ENCODE data around the gene JAKMIP1.

The JAKMIP1 gene

GRCh38 chr4:6155996-6156750 is 44.2 kb downstream of the JAKMIP1 start:
- no peaks in the 10 kb centered on the region for H3K36me3 ChIP-seq (ENCODE audit: insufficient read depth, low read length)
- H3K9ac ChIP-seq (ENCODE audit: low read depth, low read length, poor library complexity, severe bottlenecking), result no peak overlapping the region
- TF ChIP-seq EZH2phosphoT487 (IDR thresholded peaks at IDR 0.05; ENCODE audit: borderline replicate concordance) (no peak), CTCF (conservative IDR thresholded peaks at IDR 0.05; ENCODE audit: low read length) (no peak)
- no peaks in the 10 kb centered on the region for H3K4me1 ChIP-seq (ENCODE audit: insufficient read depth, low read length, poor library complexity, severe bottlenecking)
- H3K79me2 ChIP-seq (ENCODE audit: insufficient read depth, low read length), result no peaks in the 10 kb centered on the region
- no peaks in the 10 kb centered on the region for H3K9me3 ChIP-seq (ENCODE audit: insufficient read depth, low read depth, low read length)
- H3K9me2 ChIP-seq (replicated peaks; ENCODE audit: low read depth, low read length), result no peaks in the 10 kb centered on the region
- no peak overlapping the region for H3K4me3 ChIP-seq (ENCODE audit: low read length, poor library complexity, severe bottlenecking)
- no peaks in the 10 kb centered on the region for H3F3A ChIP-seq (ENCODE audit: low read depth)
- H4K20me1 ChIP-seq (ENCODE audit: insufficient read depth, low read length, poor library complexity, severe bottlenecking), result no peaks in the 10 kb centered on the region
- H3K4me2 ChIP-seq (ENCODE audit: low read depth, low read length, poor library complexity, severe bottlenecking), result no peak overlapping the region
- H2AFZ ChIP-seq (ENCODE audit: low read length), result no peak overlapping the region
- no peaks in the 10 kb centered on the region for H3K27me3 ChIP-seq (ENCODE audit: insufficient read depth, low read length, poor library complexity, severe bottlenecking)

- no peaks in the 10 kb centered on the region for H3K79me2 ChIP-seq (ENCODE audit: insufficient read depth, low read length)
- H3K9me3 ChIP-seq (ENCODE audit: insufficient read depth, low read depth, low read length), result no peaks in the 10 kb centered on the region
- H3F3A ChIP-seq (ENCODE audit: low read depth), result no peaks in the 10 kb centered on the region
- H3K27me3 ChIP-seq (ENCODE audit: insufficient read depth, low read length, poor library complexity, severe bottlenecking), result no peaks in the 10 kb centered on the region
- H3K36me3 ChIP-seq (ENCODE audit: insufficient read depth, low read length), result no peaks in the 10 kb centered on the region
- no peaks in the 10 kb centered on the region for H3K9me2 ChIP-seq (replicated peaks; ENCODE audit: low read depth, low read length)
- no peaks in the 10 kb centered on the region for H3K4me1 ChIP-seq (ENCODE audit: insufficient read depth, low read length, poor library complexity, severe bottlenecking)
- H4K20me1 ChIP-seq (ENCODE audit: insufficient read depth, low read length, poor library complexity, severe bottlenecking), result no peaks in the 10 kb centered on the region
- no peak overlapping the region for H2AFZ ChIP-seq (ENCODE audit: low read length)
- TF ChIP-seq CTCF (conservative IDR thresholded peaks at IDR 0.05; ENCODE audit: low read length), result no peak
- TF ChIP-seq EZH2phosphoT487 (IDR thresholded peaks at IDR 0.05; ENCODE audit: borderline replicate concordance), result no peak
- no peak overlapping the region for H3K4me2 ChIP-seq (ENCODE audit: low read depth, low read length, poor library complexity, severe bottlenecking)
- H3K9ac ChIP-seq (ENCODE audit: low read depth, low read length, poor library complexity, severe bottlenecking), result no peak overlapping the region
- H3K4me3 ChIP-seq (ENCODE audit: low read length, poor library complexity, severe bottlenecking), result no peak overlapping the region
Observed at GRCh38 chr4:6154875-6155274, 45.5 kb downstream of the JAKMIP1 start.

GRCh38 chr4:6153874-6154273 is 46.5 kb downstream of the JAKMIP1 start:
- Histone ChIP-seq H3K27me3 (ENCODE audit: insufficient read depth, low read length, poor library complexity, severe bottlenecking) (no peaks in the 10 kb centered on the region), H4K20me1 (ENCODE audit: insufficient read depth, low read length, poor library complexity, severe bottlenecking) (no peaks in the 10 kb centered on the region), H3K4me3 (ENCODE audit: low read length, poor library complexity, severe bottlenecking) (no peak overlapping the region), H3K4me2 (ENCODE audit: low read depth, low read length, poor library complexity, severe bottlenecking) (no peak overlapping the region), H3K9me3 (ENCODE audit: insufficient read depth, low read depth, low read length) (no peaks in the 10 kb centered on the region), H3F3A (ENCODE audit: low read depth) (no peaks in the 10 kb centered on the region), H2AFZ (ENCODE audit: low read length) (no peak overlapping the region), H3K36me3 (ENCODE audit: insufficient read depth, low read length) (no peaks in the 10 kb centered on the region), H3K4me1 (ENCODE audit: insufficient read depth, low read length, poor library complexity, severe bottlenecking) (no peaks in the 10 kb centered on the region), H3K9ac (ENCODE audit: low read depth, low read length, poor library complexity, severe bottlenecking) (no peak overlapping the region), H3K9me2 (replicated peaks; ENCODE audit: low read depth, low read length) (no peaks in the 10 kb centered on the region), H3K79me2 (ENCODE audit: insufficient read depth, low read length) (no peaks in the 10 kb centered on the region)
- TF ChIP-seq CTCF (conservative IDR thresholded peaks at IDR 0.05; ENCODE audit: low read length) (no peak), EZH2phosphoT487 (IDR thresholded peaks at IDR 0.05; ENCODE audit: borderline replicate concordance) (no peak)

Data from Loucy (cell line).